ENCODE data around the gene CCDC172.

GRCh38 chr10:116304923-116305322, 19.3 kb upstream of the CCDC172 start:
- no peak for TF ChIP-seq ZNF263 (CRISPR knock-in tag; IDR thresholded peaks at IDR 0.05)
- TF ChIP-seq HDAC6 (IDR thresholded peaks at IDR 0.05; ENCODE audit: low read depth, low read length): no peak
- no peak for TF ChIP-seq POLR2AphosphoS5 (IDR thresholded peaks at IDR 0.05; ENCODE audit: low read depth, low read length)
- no peak for TF ChIP-seq EZH2 (conservative IDR thresholded peaks at IDR 0.05; ENCODE audit: low read depth, low read length)
- no peak for TF ChIP-seq ZMYM4 (CRISPR knock-in tag; IDR thresholded peaks at IDR 0.05)
- no peak for TF ChIP-seq TAF1 (CRISPR knock-in tag; IDR thresholded peaks at IDR 0.05)
- no peak for TF ChIP-seq GATAD2A (CRISPR knock-in tag; IDR thresholded peaks at IDR 0.05)
- TF ChIP-seq SETDB1 (CRISPR knock-in tag; IDR thresholded peaks at IDR 0.05; ENCODE audit: borderline replicate concordance): no peak
- TF ChIP-seq EP300 (IDR thresholded peaks at IDR 0.05; ENCODE audit: low read depth in 2 of 2, low read length in 2 of 2): no peak
- TF ChIP-seq EP300 (CRISPR knock-in tag; IDR thresholded peaks at IDR 0.05; ENCODE audit: borderline replicate concordance): no peak
- TF ChIP-seq ZNF703 (CRISPR knock-in tag; IDR thresholded peaks at IDR 0.05; ENCODE audit: borderline replicate concordance): no peak
- no peak for TF ChIP-seq CEBPB (IDR thresholded peaks at IDR 0.05; ENCODE audit: borderline replicate concordance, low read depth, low read length)
- TF ChIP-seq PATZ1 (CRISPR knock-in tag; IDR thresholded peaks at IDR 0.05): no peak
- no peak for TF ChIP-seq ZNF644 (CRISPR knock-in tag; IDR thresholded peaks at IDR 0.05; ENCODE audit: low read depth)
- TF ChIP-seq SNAPC5 (CRISPR knock-in tag; IDR thresholded peaks at IDR 0.05; ENCODE audit: borderline replicate concordance): no peak
